CD4-positive, alpha-beta T cell (primary cell): Measurements from ENCODE around the gene UBE3C. TPM values are rescaled to one million over a fixed set of nuclear protein-coding genes. Genes with fewer than 3 reads are reported as not detected.

Experiments used
- ATAC-seq: fragments of 200-7000 bp; cut with Tn5 transposase; one replicate; pipeline ENCODE4 v1.10.0; 2022; ENCODE audit warnings: mild to moderate bottlenecking; ENCODE audit not compliant: poor library complexity
- CTCF ChIA-PET: fragments of 350-600 bp; sonication (Branson Sonifier 250); formaldehyde crosslinking; loops from one replicate; lab custom pipeline; 2021; ENCODE audit warnings: antibody characterized with exemption, inconsistent platforms; lab: Charles Lee
- POLR2A ChIA-PET: fragments of 350-600 bp; sonication (Branson Sonifier 250); formaldehyde crosslinking; loops from one replicate; lab custom pipeline; 2021; ENCODE audit warnings: antibody characterized with exemption, inconsistent platforms; lab: Charles Lee
- DNase-seq, 14 experiments: peaks; one replicate each; pipeline ENCODE4 v3.0.0-alpha.2; 2013 to 2020; ENCODE audit warnings: mixed read lengths in 2 of 14
- H3K27ac ChIP-seq, 2 donors: one replicate each; pipeline versions ENCODE4 v1.5.1 to v1.7.0; 2013; ENCODE audit warnings: low read length in 2 of 2, low read depth in 1 of 2, mild to moderate bottlenecking in 1 of 2
- H3K27me3 ChIP-seq, 2 experiments: 1 replicate in 1 of 2; 2 replicates in 1 of 2; pipeline versions ENCODE4 v1.6.1 to v1.7.0; 2013; ENCODE audit warnings: low read length in 2 of 2, control low read depth in 1 of 2, mild to moderate bottlenecking in 1 of 2, moderate library complexity in 1 of 2; ENCODE audit not compliant: insufficient read depth in 2 of 2, control insufficient read depth in 1 of 2
- H3K36me3 ChIP-seq: one replicate; pipeline ENCODE4 v1.6.1; 2013; ENCODE audit warnings: low read length, control low read depth; ENCODE audit not compliant: insufficient read depth
- H3K4me1 ChIP-seq: one replicate; pipeline ENCODE4 v1.6.1; 2013; ENCODE audit warnings: low read length, control low read depth; ENCODE audit not compliant: insufficient read depth
- H3K4me3 ChIP-seq: one replicate; pipeline ENCODE4 v1.5.1; 2013; ENCODE audit warnings: mild to moderate bottlenecking, low read length, moderate library complexity
- H3K9me3 ChIP-seq, 2 experiments: 1 replicate in 1 of 2; 2 replicates in 1 of 2; pipeline versions ENCODE4 v1.6.1 to v1.7.0; 2013; ENCODE audit warnings: low read length in 2 of 2, mild to moderate bottlenecking in 2 of 2, control low read depth in 1 of 2, moderate library complexity in 1 of 2; ENCODE audit not compliant: control insufficient read depth in 1 of 2, insufficient read depth in 1 of 2
- H3K27ac Mint-ChIP-seq: one replicate; pipeline ENCODE4 v1.8.0; 2020; ENCODE audit warnings: mixed read lengths
- H3K27me3 Mint-ChIP-seq: one replicate; pipeline ENCODE4 v1.8.0; 2021; ENCODE audit warnings: mixed read lengths
- H3K36me3 Mint-ChIP-seq: one replicate; pipeline ENCODE4 v1.8.0; 2021; ENCODE audit warnings: low read depth, mixed read lengths
- H3K4me1 Mint-ChIP-seq: one replicate; pipeline ENCODE4 v1.8.0; 2021; ENCODE audit warnings: low read depth, mixed read lengths
- H3K4me3 Mint-ChIP-seq: one replicate; pipeline ENCODE4 v1.8.0; 2020; ENCODE audit warnings: mild to moderate bottlenecking, mixed read lengths
- H3K9me3 Mint-ChIP-seq: one replicate; pipeline ENCODE4 v1.8.0; 2020; ENCODE audit warnings: mixed read lengths
- intact Hi-C, 2 experiments: fragments of 100-400 bp; cut with DNase I in 1 of 2; cut with micrococcal nuclease in 1 of 2; formaldehyde crosslinking; loops; one replicate each; pipeline versions ENCODE4 v1.15.1 to v1.9.0; 2023 to 2025; cut with DNase I, micrococcal nuclease
- total RNA-seq, 174 experiments: library from RNA in 2 of 174; stranded (reverse) in 2 of 174; gene quantifications; one replicate each; pipeline ENCODE4 v1.2.3 and lab custom pipeline; 2021 to 2026
- TF ChIP-seq, protein P1 (sequence below): fragments of 200-600 bp; IDR thresholded peaks from one replicate; pipeline ENCODE4 v1.8.0; 2022; ENCODE audit warnings: antibody characterized with exemption, mild to moderate bottlenecking

Gene UBE3C
- total RNA-seq, 2 experiments from 2014 or later, result 30.8 to 32.3 TPM

DNA sequence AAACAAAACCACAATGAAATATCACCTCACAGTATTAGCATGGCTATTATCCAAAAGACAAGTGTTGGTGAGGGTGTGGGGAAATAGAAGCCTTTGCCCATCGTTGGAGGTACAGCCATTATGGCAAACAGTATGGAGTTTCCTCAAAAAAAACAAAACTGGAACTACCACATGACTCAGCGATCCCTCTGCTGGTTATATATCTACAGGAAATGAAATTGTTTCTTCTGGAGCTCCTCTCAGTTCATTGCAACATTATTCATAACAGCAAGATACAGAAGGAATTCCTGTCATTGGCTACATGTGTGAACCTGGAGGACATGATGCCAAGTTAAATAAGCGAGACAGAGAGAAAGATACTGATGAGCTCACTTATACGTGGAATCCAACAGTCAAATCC lies 2.4 kb upstream of the UBE3C start:
- TF ChIP-seq, protein P1, sequence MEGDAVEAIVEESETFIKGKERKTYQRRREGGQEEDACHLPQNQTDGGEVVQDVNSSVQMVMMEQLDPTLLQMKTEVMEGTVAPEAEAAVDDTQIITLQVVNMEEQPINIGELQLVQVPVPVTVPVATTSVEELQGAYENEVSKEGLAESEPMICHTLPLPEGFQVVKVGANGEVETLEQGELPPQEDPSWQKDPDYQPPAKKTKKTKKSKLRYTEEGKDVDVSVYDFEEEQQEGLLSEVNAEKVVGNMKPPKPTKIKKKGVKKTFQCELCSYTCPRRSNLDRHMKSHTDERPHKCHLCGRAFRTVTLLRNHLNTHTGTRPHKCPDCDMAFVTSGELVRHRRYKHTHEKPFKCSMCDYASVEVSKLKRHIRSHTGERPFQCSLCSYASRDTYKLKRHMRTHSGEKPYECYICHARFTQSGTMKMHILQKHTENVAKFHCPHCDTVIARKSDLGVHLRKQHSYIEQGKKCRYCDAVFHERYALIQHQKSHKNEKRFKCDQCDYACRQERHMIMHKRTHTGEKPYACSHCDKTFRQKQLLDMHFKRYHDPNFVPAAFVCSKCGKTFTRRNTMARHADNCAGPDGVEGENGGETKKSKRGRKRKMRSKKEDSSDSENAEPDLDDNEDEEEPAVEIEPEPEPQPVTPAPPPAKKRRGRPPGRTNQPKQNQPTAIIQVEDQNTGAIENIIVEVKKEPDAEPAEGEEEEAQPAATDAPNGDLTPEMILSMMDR, result no peak
- H3K36me3 Mint-ChIP-seq, result peaks cover 17% of the 10 kb centered on the region
- H3K27me3 ChIP-seq, result no peaks in the 10 kb centered on the region
- intact Hi-C loops, result loop anchor here (5.0 to 10.0 kb wide), 3 partner anchors 162 to 1842 kb away; partner anchors contain the start of genes INSIG1 (in 1 of the 2) and RBM33 (in 1 of the 2)
- H3K27me3 Mint-ChIP-seq, result peaks cover 2% of the 10 kb centered on the region
- H3K9me3 Mint-ChIP-seq, result no peaks in the 10 kb centered on the region
- DNase-seq, result peak in 2 of 14 experiments; percentile 36 to 40
- peak overlapping the region; percentile 77 for H3K27ac Mint-ChIP-seq
- POLR2A ChIA-PET, result no interaction called here
- no peak for ATAC-seq
- peaks cover 29% of the 10 kb centered on the region for H3K4me1 Mint-ChIP-seq
- peaks cover 26% of the 10 kb centered on the region for H3K4me1 ChIP-seq
- H3K4me3 Mint-ChIP-seq, result peak overlapping the region; percentile 70
- no peaks in the 10 kb centered on the region for H3K9me3 ChIP-seq
- no peak overlapping the region for H3K27ac ChIP-seq
- no peak overlapping the region for H3K4me3 ChIP-seq
- CTCF ChIA-PET, result no interaction called here
- H3K36me3 ChIP-seq, result peaks cover 8% of the 10 kb centered on the region

DNA sequence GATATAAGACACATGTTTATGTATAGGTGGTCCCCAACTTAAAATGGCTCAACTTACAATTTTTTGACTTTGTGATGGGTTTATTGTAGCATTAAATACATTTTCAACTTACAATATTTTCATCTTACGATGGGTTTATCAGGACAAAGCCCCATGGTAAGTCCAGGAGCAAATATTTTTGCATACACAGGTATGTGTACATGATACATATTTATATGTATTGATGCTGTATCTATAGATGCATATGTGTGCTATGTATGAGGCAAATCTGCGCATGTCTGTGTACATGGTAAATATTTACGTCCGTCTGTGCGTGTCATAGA lies 664 bp upstream of the UBE3C start:
- peaks cover 39% of the 10 kb centered on the region for H3K4me1 ChIP-seq
- Mint-ChIP-seq H3K4me3 (peak overlapping the region; percentile 92), H3K36me3 (peaks cover 27% of the 10 kb centered on the region), H3K4me1 (peaks cover 44% of the 10 kb centered on the region), H3K27me3 (no peaks in the 10 kb centered on the region), H3K27ac (peak overlapping the region; percentile 98), H3K9me3 (no peaks in the 10 kb centered on the region)
- TF ChIP-seq, protein P1, result no peak
- H3K36me3 ChIP-seq, result peaks cover 15% of the 10 kb centered on the region
- POLR2A ChIA-PET, result interaction anchor here (0.6 to 1.5 kb wide), 2 partner anchors 1494 to 1841 kb away, joined by 3 to 4 read pairs; partner anchors contain the start of genes INSIG1 and RBM33
- peak overlapping the region; percentile 61 for H3K4me3 ChIP-seq
- H3K27ac ChIP-seq, result peak overlapping the region; percentile 85 to 86
- no peak for ATAC-seq
- no peak for DNase-seq
- intact Hi-C loops, result loop anchor here (2.0 to 10.0 kb wide), 5 partner anchors 163 to 1843 kb away; partner anchors contain the start of genes LMBR1 (in 2 of the 2), INSIG1 (in 1 of the 2), NOM1 (in 1 of the 2) and RBM33 (in 1 of the 2)
- no peaks in the 10 kb centered on the region for H3K27me3 ChIP-seq
- CTCF ChIA-PET, result no interaction called here
- H3K9me3 ChIP-seq, result no peaks in the 10 kb centered on the region

DNA sequence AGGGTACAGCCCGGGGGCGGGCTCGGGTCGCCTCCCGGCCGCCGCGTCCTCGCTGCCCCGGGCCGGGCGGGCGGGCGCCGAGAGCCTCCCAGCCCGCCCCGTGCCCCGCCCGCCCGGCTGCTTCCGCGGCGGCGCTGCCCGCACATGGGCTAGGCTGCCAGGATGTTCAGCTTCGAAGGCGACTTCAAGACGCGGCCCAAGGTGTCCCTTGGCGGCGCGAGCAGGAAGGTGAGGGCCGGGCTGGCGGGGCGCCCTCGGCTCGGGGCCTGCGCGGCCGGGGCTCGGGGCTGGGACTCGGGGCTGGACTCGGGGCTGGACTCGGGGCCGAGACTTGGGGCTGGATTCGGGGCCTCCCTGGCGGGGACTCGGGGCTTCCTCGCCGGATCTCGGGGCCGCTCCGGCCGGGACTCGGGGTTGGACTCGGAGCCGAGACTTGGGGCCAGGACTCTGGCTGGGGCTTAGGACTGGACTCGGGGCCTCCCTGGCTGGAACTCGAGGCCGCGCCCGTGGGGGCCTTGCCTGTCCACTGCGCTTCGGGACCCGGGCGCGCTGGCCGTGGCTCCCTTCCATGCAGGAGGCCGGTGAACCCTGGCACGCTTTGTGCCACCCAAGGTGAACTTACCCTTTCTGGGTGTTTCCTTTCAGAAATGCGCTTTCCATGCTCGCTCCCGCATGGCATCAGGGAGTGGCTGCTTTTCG lies 534 bp downstream of the UBE3C start:
- peaks cover 56% of the 10 kb centered on the region for H3K4me1 Mint-ChIP-seq
- DNase-seq, result peak in 13 of 14 experiments; percentile 32 to 89 (median 63)
- no peaks in the 10 kb centered on the region for H3K27me3 ChIP-seq
- H3K27ac Mint-ChIP-seq, result peak overlapping the region; percentile 71
- H3K27me3 Mint-ChIP-seq, result no peaks in the 10 kb centered on the region
- H3K4me3 ChIP-seq, result peak overlapping the region; percentile 78
- intact Hi-C loops, result loop anchor here (2.0 to 10.0 kb wide), 5 partner anchors 164 to 1844 kb away; partner anchors contain the start of genes LMBR1 (in 2 of the 2), INSIG1 (in 1 of the 2), NOM1 (in 1 of the 2) and RBM33 (in 1 of the 2)
- H3K27ac ChIP-seq, result peak overlapping the region; percentile 82
- H3K36me3 ChIP-seq, result peaks cover 19% of the 10 kb centered on the region
- H3K9me3 Mint-ChIP-seq, result no peaks in the 10 kb centered on the region
- peak overlapping the region; percentile 82 for H3K4me3 Mint-ChIP-seq
- CTCF ChIA-PET, result no interaction called here
- H3K9me3 ChIP-seq, result no peaks in the 10 kb centered on the region
- POLR2A ChIA-PET, result interaction anchor here (0.7 to 1.5 kb wide), 2 partner anchors 246 to 1495 kb away, joined by 3 to 4 read pairs; partner anchors contain the start of genes LMBR1 and RBM33
- peaks cover 39% of the 10 kb centered on the region for H3K36me3 Mint-ChIP-seq
- ATAC-seq, result peak; percentile 57
- H3K4me1 ChIP-seq, result peaks cover 51% of the 10 kb centered on the region
- TF ChIP-seq, protein P1, result no peak
